Smooth muscle cell (in vitro differentiated cells): ENCODE data around the gene MS4A12. TPM values are rescaled to one million over a fixed set of nuclear protein-coding genes. Genes with fewer than 3 reads are reported as not detected.

Source experiments
- DNase-seq: peaks from one replicate; lab custom pipeline; 2025; ENCODE audit not compliant: unreplicated experiment; lab: John Stamatoyannopoulos, UW
- H2AFZ ChIP-seq: fragments of 200-600 bp; sonication (generic); 2 replicates; pipeline ENCODE4 v1.6.0; 2016; ENCODE audit warnings: antibody characterized with exemption, low read depth, mild to moderate bottlenecking
- H3F3A ChIP-seq: fragments of 200-600 bp; sonication (generic); 2 replicates; pipeline ENCODE4 v1.6.0; 2017; ENCODE audit warnings: antibody characterized with exemption, low read depth
- H3K27ac ChIP-seq: fragments of 200-600 bp; sonication (generic); 2 replicates; pipeline ENCODE4 v1.5.1; 2016; ENCODE audit warnings: low read depth, mild to moderate bottlenecking
- H3K27me3 ChIP-seq: fragments of 200-600 bp; sonication (generic); 2 replicates; pipeline ENCODE4 v1.6.1; 2016; ENCODE audit warnings: low read depth, mild to moderate bottlenecking
- H3K36me3 ChIP-seq: fragments of 200-600 bp; sonication (generic); 2 replicates; pipeline ENCODE4 v1.5.1; 2016; ENCODE audit warnings: low read depth
- H3K4me1 ChIP-seq: fragments of 200-600 bp; sonication (generic); 2 replicates; pipeline ENCODE4 v1.5.1; 2016; ENCODE audit warnings: low read depth
- H3K4me2 ChIP-seq: fragments of 200-600 bp; sonication (generic); 2 replicates; pipeline ENCODE4 v1.6.0; 2016; ENCODE audit warnings: mild to moderate bottlenecking
- H3K4me3 ChIP-seq: fragments of 200-600 bp; sonication (generic); 2 replicates; pipeline ENCODE4 v1.5.1; 2016; ENCODE audit warnings: mild to moderate bottlenecking
- H3K79me2 ChIP-seq: fragments of 200-600 bp; sonication (generic); 2 replicates; pipeline ENCODE4 v1.6.0; 2016; ENCODE audit warnings: low read depth, mild to moderate bottlenecking
- H3K9ac ChIP-seq: fragments of 200-600 bp; sonication (generic); 2 replicates; pipeline ENCODE4 v1.6.0; 2016; ENCODE audit warnings: low read depth
- H3K9me3 ChIP-seq: fragments of 200-600 bp; sonication (generic); replicated peaks from 2 replicates; pipeline ENCODE4 v1.5.1; 2016; ENCODE audit warnings: low read depth
- H4K20me1 ChIP-seq: fragments of 200-600 bp; sonication (generic); 2 replicates; pipeline ENCODE4 v1.6.0; 2016; ENCODE audit warnings: low read depth
- WGBS: methylation state at CpG from one replicate; pipeline ENCODE4 v1.1.7; 2016; ENCODE audit warnings: low lambda C conversion rate; 5-methylcytosine and 5-hydroxymethylcytosine counted together
- polyA plus RNA-seq: library from polyadenylated mRNA; unstranded; fragments of >200 nt; fragmentation: Nextera tagmentation; extraction: Ambion mirVana; gene quantifications from 2 replicates; pipeline ENCODE4 v1.2.1, GENCODE V29; 2016
- total RNA-seq: library from RNA; depleted of rRNA; stranded (reverse); fragments of >200 nt; gene quantifications from 2 replicates; pipeline ENCODE4 v1.2.3, GENCODE V29; 2014
- TF ChIP-seq, protein P1 (sequence below): fragments of 200-600 bp; sonication (generic); IDR thresholded peaks from 2 replicates; pipeline ENCODE4 v1.5.1; 2017; ENCODE audit warnings: borderline replicate concordance, mild to moderate bottlenecking, antibody characterized with exemption; ENCODE audit not compliant: insufficient read depth, poor library complexity, severe bottlenecking

The MS4A12 gene
- total and polyA plus RNA-seq, 2 experiments from 2014 or later: not detected

- Histone ChIP-seq H3K27ac (no peak overlapping the region), H4K20me1 (no peaks in the 10 kb centered on the region), H3K4me1 (no peaks in the 10 kb centered on the region), H3K27me3 (no peaks in the 10 kb centered on the region), H3F3A (no peaks in the 10 kb centered on the region), H3K9me3 (no peaks in the 10 kb centered on the region), H3K79me2 (no peaks in the 10 kb centered on the region), H3K9ac (no peak overlapping the region), H2AFZ (no peak overlapping the region), H3K4me3 (no peak overlapping the region), H3K4me2 (no peak overlapping the region), H3K36me3 (no peaks in the 10 kb centered on the region)
- TF ChIP-seq, protein P1, sequence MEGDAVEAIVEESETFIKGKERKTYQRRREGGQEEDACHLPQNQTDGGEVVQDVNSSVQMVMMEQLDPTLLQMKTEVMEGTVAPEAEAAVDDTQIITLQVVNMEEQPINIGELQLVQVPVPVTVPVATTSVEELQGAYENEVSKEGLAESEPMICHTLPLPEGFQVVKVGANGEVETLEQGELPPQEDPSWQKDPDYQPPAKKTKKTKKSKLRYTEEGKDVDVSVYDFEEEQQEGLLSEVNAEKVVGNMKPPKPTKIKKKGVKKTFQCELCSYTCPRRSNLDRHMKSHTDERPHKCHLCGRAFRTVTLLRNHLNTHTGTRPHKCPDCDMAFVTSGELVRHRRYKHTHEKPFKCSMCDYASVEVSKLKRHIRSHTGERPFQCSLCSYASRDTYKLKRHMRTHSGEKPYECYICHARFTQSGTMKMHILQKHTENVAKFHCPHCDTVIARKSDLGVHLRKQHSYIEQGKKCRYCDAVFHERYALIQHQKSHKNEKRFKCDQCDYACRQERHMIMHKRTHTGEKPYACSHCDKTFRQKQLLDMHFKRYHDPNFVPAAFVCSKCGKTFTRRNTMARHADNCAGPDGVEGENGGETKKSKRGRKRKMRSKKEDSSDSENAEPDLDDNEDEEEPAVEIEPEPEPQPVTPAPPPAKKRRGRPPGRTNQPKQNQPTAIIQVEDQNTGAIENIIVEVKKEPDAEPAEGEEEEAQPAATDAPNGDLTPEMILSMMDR: no peak
- DNase-seq: no peak
Measured at GRCh38 chr11:60454212-60454611, 38.4 kb upstream of the MS4A12 start.

GRCh38 chr11:60455531-60456042, 37.0 kb upstream of the MS4A12 start, which contains the start of gene MS4A1:
Gene MS4A1 (plus strand): TSS chr11:60455847. CDS start chr11:60462375, 6,528 bp downstream.
- Histone ChIP-seq H3K9me3 (no peaks in the 10 kb centered on the region), H3K36me3 (no peaks in the 10 kb centered on the region), H3K4me2 (no peak within 1 kb of the TSS), H3K4me3 (no peak within 1 kb of the TSS), H3F3A (no peaks in the 10 kb centered on the region), H3K27ac (no peak within 1 kb of the TSS), H3K4me1 (no peaks in the 10 kb centered on the region), H3K9ac (no peak within 1 kb of the TSS), H4K20me1 (no peaks in the 10 kb centered on the region), H3K79me2 (no peaks in the 10 kb centered on the region), H2AFZ (no peak within 1 kb of the TSS), H3K27me3 (no peaks in the 10 kb centered on the region)
- DNase-seq: no peak
- WGBS: 61% methylated on average over 4 of the region's 4 CpGs
- TF ChIP-seq, protein P1: no peak

GRCh38 chr11:60457576-60457975, 35.0 kb upstream of the MS4A12 start:
- WGBS: 69% methylated on average over 3 of the region's 3 CpGs

More at GRCh38 chr11:60457576-60457975, 35.0 kb upstream of the MS4A12 start:
- Histone ChIP-seq H3K36me3 (no peaks in the 10 kb centered on the region), H3F3A (no peaks in the 10 kb centered on the region), H3K27ac (no peak overlapping the region), H3K4me2 (no peak overlapping the region), H4K20me1 (no peaks in the 10 kb centered on the region), H2AFZ (no peak overlapping the region), H3K4me3 (no peak overlapping the region), H3K4me1 (no peaks in the 10 kb centered on the region), H3K9ac (no peak overlapping the region), H3K79me2 (no peaks in the 10 kb centered on the region), H3K9me3 (no peaks in the 10 kb centered on the region), H3K27me3 (no peaks in the 10 kb centered on the region)
- DNase-seq: no peak
- TF ChIP-seq, protein P1: no peak
